AG04449 (cell line): ENCODE data around the gene ZFAND2B.
A peak's percentile ranks its signal among the peaks of the same experiment; 100 is the strongest.

ENCODE experiments used
- CTCF ChIA-PET: fragments of 350-600 bp; formaldehyde crosslinking; extraction: SDS; loops from one replicate; lab custom pipeline; 2021; ENCODE audit warnings: antibody characterized with exemption; lab: Yijun Ruan, JAX
- POLR2A ChIA-PET: fragments of 400-600, 350-600 bp; formaldehyde crosslinking; extraction: SDS; loops from one replicate; lab custom pipeline; 2020; ENCODE audit warnings: antibody characterized with exemption, inconsistent platforms; lab: Yijun Ruan, JAX
- DNase-seq: peaks from one replicate; pipeline ENCODE4 v3.0.0-alpha.2; 2010; ENCODE audit warnings: low read depth, low spot score
- H3K4me3 ChIP-seq: 2 replicates; pipeline ENCODE4 v1.5.1; 2011; ENCODE audit warnings: low read depth, mild to moderate bottlenecking, control low read depth, low read length
- CTCF ChIP-seq: IDR thresholded peaks from one replicate; pipeline ENCODE4 v1.5.1; 2011; ENCODE audit warnings: mild to moderate bottlenecking, moderate library complexity, low read length, control low read depth, inconsistent platforms; ENCODE audit not compliant: insufficient read depth; ENCODE audit errors: missing control alignments

The ZFAND2B gene

GRCh38 chr2:219228041-219228910 lies 21.7 kb downstream of the ZFAND2B start:
- DNase-seq, result no peak
- ChIA-PET POLR2A (interaction anchor here (0.9 to 3.4 kb wide), 6 partner anchors 10 to 67 kb away, joined by 3 to 26 read pairs (median 6); partner anchors contain the start of genes ABCB6, DNAJB2, GLB1L and STK16), CTCF (interaction anchor here (0.6 to 7.0 kb wide), 7 partner anchors 9 to 123 kb away, joined by 3 to 81 read pairs (median 4); partner anchors contain the start of genes ABCB6 and NHEJ1)
- H3K4me3 ChIP-seq, result peak overlapping the region; percentile 92
- no peak for TF ChIP-seq CTCF

GRCh38 chr2:219228911-219229304 lies 22.3 kb downstream of the ZFAND2B start:
- H3K4me3 ChIP-seq, result peak overlapping the region; percentile 92
- no peak for TF ChIP-seq CTCF
- ChIA-PET CTCF (interaction anchor here (0.8 to 7.0 kb wide), 7 partner anchors 10 to 70 kb away, joined by 3 to 81 read pairs (median 9); partner anchors contain the start of genes ABCB6, NHEJ1 and ZFAND2B), POLR2A (interaction anchor here (0.9 to 3.4 kb wide), 7 partner anchors 10 to 66 kb away, joined by 3 to 26 read pairs (median 8); partner anchors contain the start of genes ABCB6, DNAJB2, GLB1L and STK16)
- no peak for DNase-seq

GRCh38 chr2:219229305-219230058 lies 22.9 kb downstream of the ZFAND2B start, which contains the start of the genes ANKZF1 and ATG9A:
Gene ANKZF1 (plus strand): TSS chr2:219229806. CDS start chr2:219230258, 452 bp downstream.
Gene ATG9A (minus strand): TSS chr2:219229636. CDS start chr2:219228024, 1,612 bp downstream.
- ChIA-PET POLR2A (interaction anchor here (0.7 to 3.4 kb wide), 9 partner anchors 10 to 65 kb away, joined by 3 to 26 read pairs (median 5); partner anchors contain the start of genes ABCB6, DNAJB2, GLB1L and STK16), CTCF (interaction anchor here (0.8 to 7.0 kb wide), 10 partner anchors 10 to 73 kb away, joined by 3 to 81 read pairs (median 6); partner anchors contain the start of genes ABCB6, NHEJ1, STK16 and ZFAND2B)
- TF ChIP-seq CTCF, result no peak
- H3K4me3 ChIP-seq, result peak within 1 kb of the TSS; percentile 92
- DNase-seq, result peak; percentile 86

- no peak for TF ChIP-seq CTCF
- H3K4me3 ChIP-seq, result peak overlapping the region; percentile 92
- ChIA-PET CTCF (interaction anchor here (0.8 to 7.0 kb wide), 12 partner anchors 10 to 73 kb away, joined by 3 to 81 read pairs (median 4); partner anchors contain the start of genes ABCB6, NHEJ1, STK16 and ZFAND2B), POLR2A (interaction anchor here (0.7 to 3.4 kb wide), 5 partner anchors 9 to 49 kb away, joined by 3 to 26 read pairs (median 13); partner anchors contain the start of genes ABCB6, DNAJB2, GLB1L and STK16)
- DNase-seq, result no peak
Measured at GRCh38 chr2:219230059-219230540, 23.5 kb downstream of the ZFAND2B start.

- no peak overlapping the region for H3K4me3 ChIP-seq
- POLR2A ChIA-PET, result interaction anchor here (1.0 kb wide), 1 partner anchor 12 kb away, joined by 3 read pairs; no protein-coding TSS in a partner anchor
- no peak for DNase-seq
- CTCF ChIA-PET, result interaction anchor here (1.0 to 1.8 kb wide), 5 partner anchors 10 to 61 kb away, joined by 3 to 7 read pairs (median 5); partner anchors contain the start of genes GLB1L and STK16
- no peak for TF ChIP-seq CTCF
Measured at GRCh38 chr2:219234331-219234730, 27.7 kb downstream of the ZFAND2B start.
